ENCODE data around the gene TBC1D16.
A peak's percentile ranks its signal among the peaks of the same experiment; 100 is the strongest.
"Not testable (repeated sequence)": the region's sequence is repeated elsewhere in the genome, so short reads cannot be mapped to it uniquely, and the experiment has no call there.

Gene TBC1D16

DNA sequence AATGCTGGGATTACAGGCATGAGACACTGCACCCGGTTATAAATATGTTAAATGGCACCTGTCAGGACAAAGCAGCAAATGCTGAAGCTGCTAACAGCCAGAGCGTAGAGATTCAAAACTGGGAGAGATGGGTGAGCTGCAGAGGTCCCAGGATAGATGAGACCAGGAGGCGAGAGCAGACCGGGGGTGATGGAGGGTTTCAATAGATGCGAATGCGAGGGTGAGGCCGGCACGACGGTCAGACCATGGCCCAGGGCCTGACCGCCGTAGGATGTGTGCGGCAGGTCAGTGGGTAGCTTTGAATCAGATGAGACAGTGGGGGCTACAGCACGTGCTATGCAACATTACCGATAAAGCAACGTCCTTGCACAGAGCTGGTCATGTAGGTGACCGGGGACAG is 15.0 kb upstream of the TBC1D16 start:
- TF ChIP-seq, protein P1, sequence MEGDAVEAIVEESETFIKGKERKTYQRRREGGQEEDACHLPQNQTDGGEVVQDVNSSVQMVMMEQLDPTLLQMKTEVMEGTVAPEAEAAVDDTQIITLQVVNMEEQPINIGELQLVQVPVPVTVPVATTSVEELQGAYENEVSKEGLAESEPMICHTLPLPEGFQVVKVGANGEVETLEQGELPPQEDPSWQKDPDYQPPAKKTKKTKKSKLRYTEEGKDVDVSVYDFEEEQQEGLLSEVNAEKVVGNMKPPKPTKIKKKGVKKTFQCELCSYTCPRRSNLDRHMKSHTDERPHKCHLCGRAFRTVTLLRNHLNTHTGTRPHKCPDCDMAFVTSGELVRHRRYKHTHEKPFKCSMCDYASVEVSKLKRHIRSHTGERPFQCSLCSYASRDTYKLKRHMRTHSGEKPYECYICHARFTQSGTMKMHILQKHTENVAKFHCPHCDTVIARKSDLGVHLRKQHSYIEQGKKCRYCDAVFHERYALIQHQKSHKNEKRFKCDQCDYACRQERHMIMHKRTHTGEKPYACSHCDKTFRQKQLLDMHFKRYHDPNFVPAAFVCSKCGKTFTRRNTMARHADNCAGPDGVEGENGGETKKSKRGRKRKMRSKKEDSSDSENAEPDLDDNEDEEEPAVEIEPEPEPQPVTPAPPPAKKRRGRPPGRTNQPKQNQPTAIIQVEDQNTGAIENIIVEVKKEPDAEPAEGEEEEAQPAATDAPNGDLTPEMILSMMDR (conservative IDR thresholded peaks at IDR 0.05; ENCODE audit: low read depth, low read length): no peak
- H3K4me3 ChIP-seq (ENCODE audit: low read depth, low read length): no peak overlapping the region
- DNase-seq (ENCODE audit: low read depth): no peak

DNA sequence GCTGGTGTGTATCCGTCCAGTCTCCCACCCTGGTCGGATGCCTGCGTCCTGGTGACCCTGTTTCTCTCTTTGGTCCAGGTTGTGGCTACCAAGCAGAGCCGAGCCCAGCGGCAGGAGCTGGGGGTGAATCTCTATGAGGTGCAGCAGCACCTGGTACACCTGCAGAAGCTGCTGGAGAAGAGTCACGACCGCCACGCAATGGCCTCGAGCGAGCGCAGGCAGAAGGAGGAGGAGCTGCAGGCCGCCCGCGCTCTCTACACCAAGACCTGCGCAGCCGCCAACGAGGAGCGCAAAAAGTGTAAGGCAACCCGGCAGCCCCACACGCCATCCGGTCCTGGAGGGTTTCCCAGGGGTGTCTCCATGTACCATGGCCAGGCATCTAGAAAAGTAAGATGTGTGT is 14.3 kb upstream of the TBC1D16 start:
- DNase-seq (ENCODE audit: low read depth): no peak
- TF ChIP-seq, protein P1 (conservative IDR thresholded peaks at IDR 0.05; ENCODE audit: low read depth, low read length): no peak
- H3K4me3 ChIP-seq (ENCODE audit: low read depth, low read length): no peak overlapping the region

DNA sequence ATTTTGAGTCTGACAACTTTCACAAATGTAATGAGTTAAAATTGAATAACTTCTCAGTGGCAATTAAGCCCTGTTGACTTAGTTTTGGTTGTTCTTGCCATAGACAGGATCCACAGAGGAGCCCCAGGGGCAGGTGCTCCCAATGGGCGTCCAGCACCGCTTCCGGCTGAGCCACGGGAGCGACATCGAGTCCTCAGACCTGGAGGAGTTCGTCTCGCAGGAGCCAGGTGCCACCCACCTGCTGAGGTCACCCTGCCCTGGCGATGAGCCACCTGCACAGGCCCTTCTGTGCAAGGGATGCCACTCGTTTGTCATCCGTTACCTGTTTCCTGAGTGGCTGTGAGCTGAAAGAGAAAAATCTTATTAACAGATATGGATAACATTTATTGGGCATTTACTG is 11.5 kb upstream of the TBC1D16 start:
- no peak for DNase-seq (ENCODE audit: low read depth)
- TF ChIP-seq, protein P1 (conservative IDR thresholded peaks at IDR 0.05; ENCODE audit: low read depth, low read length): no peak
- H3K4me3 ChIP-seq (ENCODE audit: low read depth, low read length): no peak overlapping the region

DNA sequence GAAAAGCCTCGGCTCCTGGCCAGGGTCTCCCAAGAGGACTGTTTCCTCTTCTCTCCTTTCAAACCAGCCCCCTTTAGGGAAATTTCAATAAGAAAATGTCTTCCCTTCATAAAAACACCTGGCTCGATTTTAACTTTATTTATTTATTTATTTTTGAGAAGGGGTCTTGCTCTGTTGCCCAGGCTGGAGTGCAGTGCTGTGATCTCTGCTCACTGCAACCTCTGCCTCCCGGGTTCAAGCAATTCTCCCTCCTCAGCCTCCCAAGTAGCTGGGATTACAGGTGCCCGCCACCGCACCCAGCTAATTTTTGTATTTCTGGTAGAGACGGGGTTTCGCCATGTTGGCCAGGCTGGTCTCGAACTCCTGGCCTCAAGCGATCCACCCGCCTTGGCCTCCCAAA is 11.0 kb upstream of the TBC1D16 start:
- not testable (repeated sequence) for DNase-seq (ENCODE audit: low read depth); H3K4me3 ChIP-seq (ENCODE audit: low read depth, low read length)

DNA sequence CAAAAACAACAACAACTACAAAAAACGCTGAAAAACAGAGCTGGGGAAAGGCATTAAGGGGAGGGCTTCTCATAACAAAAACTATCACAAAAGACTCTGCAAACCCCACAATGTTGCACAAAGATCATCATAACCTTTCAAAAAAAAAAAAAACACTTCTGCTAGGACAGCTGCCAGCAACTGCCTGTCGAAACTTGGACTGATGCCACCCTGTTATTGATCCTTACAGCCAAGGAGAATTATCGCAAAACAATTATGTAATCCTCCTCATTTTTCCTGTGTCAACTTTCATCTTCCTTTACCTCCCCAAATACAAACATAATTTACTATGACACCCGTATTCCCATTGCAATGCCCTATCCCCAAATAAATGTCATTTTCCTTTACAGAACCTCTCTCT is 10.0 kb upstream of the TBC1D16 start:
- no peak for DNase-seq (ENCODE audit: low read depth)
- TF ChIP-seq, protein P1 (conservative IDR thresholded peaks at IDR 0.05; ENCODE audit: low read depth, low read length): no peak

DNA sequence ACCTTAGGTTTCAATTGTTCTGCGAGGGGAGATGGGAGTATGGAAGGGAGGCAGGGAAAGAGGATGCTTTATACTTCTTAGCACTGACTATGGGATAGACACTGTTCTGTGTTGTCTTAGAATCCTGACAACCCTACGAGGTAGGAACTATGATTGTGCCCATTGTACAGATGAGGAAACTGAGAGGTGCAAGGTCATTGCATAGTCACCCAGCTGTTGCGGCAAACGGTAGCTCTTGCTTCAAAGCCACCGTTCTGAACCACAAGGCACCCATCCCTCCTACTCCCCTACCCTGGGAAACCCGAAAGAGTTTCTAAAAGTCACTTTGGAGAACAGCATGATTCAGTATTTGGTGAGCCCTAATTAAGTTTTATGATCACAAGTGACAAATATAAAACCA is 8.3 kb upstream of the TBC1D16 start:
- TF ChIP-seq, protein P1 (conservative IDR thresholded peaks at IDR 0.05; ENCODE audit: low read depth, low read length): no peak
- DNase-seq (ENCODE audit: low read depth): no peak
- H3K4me3 ChIP-seq (ENCODE audit: low read depth, low read length): no peak overlapping the region

More for the DNA sequence above, 10.0 kb upstream of the TBC1D16 start:
- H3K4me3 ChIP-seq (ENCODE audit: low read depth, low read length): no peak overlapping the region

DNA sequence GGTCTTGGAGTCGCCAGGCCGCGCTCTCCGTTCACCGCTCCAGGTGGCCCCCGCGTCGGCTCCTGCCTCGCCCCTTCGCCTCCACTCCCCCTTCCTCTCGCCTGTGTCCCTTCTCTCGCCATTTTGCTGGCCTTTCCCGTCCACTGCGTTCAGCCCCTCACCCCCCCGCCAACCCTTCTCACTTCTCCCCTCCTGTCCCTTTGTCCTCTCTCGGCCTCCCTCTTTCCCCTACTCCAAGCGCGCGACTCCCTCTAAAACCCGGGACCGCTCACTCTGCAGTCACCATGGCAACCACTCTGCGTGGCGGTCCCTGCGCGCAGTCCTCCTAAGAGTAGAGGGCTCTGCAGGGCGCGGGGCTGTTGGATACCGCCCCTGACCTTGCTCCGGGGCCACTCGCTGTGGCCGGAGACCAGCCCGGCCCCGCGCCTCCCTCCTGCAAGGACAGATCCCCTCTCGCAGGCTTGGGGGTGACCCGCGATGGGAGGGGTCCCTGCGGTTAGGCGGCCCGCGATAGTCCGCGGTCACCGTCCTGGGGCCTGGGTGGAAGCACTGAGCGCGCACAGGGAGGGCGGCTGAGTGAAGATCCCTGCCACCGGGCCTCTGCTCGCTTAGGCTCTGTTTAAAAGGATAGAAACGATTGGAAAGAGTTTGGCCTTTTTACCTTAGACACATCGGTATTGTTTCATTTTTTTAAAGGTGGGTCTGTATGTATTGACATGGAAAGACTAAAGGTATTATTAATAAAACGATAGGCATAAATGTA is 1.2 kb upstream of the TBC1D16 start:
- DNase-seq (ENCODE audit: low read depth): no peak
- TF ChIP-seq, protein P1 (conservative IDR thresholded peaks at IDR 0.05; ENCODE audit: low read depth, low read length): no peak
- peak overlapping the region; percentile 89 for H3K4me3 ChIP-seq (ENCODE audit: low read depth, low read length)
